ENCODE measurements around the gene SGSM1. TPM values are rescaled to one million over a fixed set of nuclear protein-coding genes. Genes with fewer than 3 reads are reported as not detected.

Gene SGSM1
- polyA plus RNA-seq, 1 experiment, result not detected

GRCh38 chr22:24859587-24859986 lies 53.6 kb downstream of the SGSM1 start:
- ChIA-PET POLR2A (no interaction called here), CTCF (no interaction called here)
- no peak overlapping the region for H3K27ac ChIP-seq (ENCODE audit: low read depth, low read length)
- no peak for DNase-seq (ENCODE audit: low read depth, low spot score)
- no peak for TF ChIP-seq CTCF (IDR thresholded peaks at IDR 0.05; ENCODE audit: low read depth, low read length)
- no peaks in the 10 kb centered on the region for H3K27me3 ChIP-seq (ENCODE audit: control insufficient read depth, insufficient read depth, low read length)
- no peaks in the 10 kb centered on the region; the same call in 1 of the 2 replicates for H3K9me3 ChIP-seq (ENCODE audit: control insufficient read depth, insufficient read depth, low read length)
- H3K4me3 ChIP-seq (ENCODE audit: low read depth, low read length), result no peak overlapping the region

- POLR2A ChIA-PET, result no interaction called here
Observed at GRCh38 chr22:24865508-24865907, 59.5 kb downstream of the SGSM1 start.

GRCh38 chr22:24867323-24868022 lies 61.5 kb downstream of the SGSM1 start:
- CTCF ChIA-PET, result no interaction called here

More at GRCh38 chr22:24865508-24865907, 59.5 kb downstream of the SGSM1 start:
- Histone ChIP-seq H3K27ac (ENCODE audit: low read depth, low read length) (no peak overlapping the region), H3K4me3 (ENCODE audit: low read depth, low read length) (no peak overlapping the region), H3K9me3 (ENCODE audit: control insufficient read depth, insufficient read depth, low read length) (no peaks in the 10 kb centered on the region; the same call in 1 of the 2 replicates), H3K27me3 (ENCODE audit: control insufficient read depth, insufficient read depth, low read length) (no peaks in the 10 kb centered on the region)
- DNase-seq (ENCODE audit: low read depth, low spot score), result no peak
- TF ChIP-seq CTCF (IDR thresholded peaks at IDR 0.05; ENCODE audit: low read depth, low read length), result no peak
- CTCF ChIA-PET, result no interaction called here

GRCh38 chr22:24868979-24869378 lies 63.0 kb downstream of the SGSM1 start:
- no peak for TF ChIP-seq CTCF (IDR thresholded peaks at IDR 0.05; ENCODE audit: low read depth, low read length)
- DNase-seq (ENCODE audit: low read depth, low spot score), result no peak
- Histone ChIP-seq H3K27ac (ENCODE audit: low read depth, low read length) (no peak overlapping the region), H3K4me3 (ENCODE audit: low read depth, low read length) (no peak overlapping the region), H3K9me3 (ENCODE audit: control insufficient read depth, insufficient read depth, low read length) (no peaks in the 10 kb centered on the region; the same call in 1 of the 2 replicates), H3K27me3 (ENCODE audit: control insufficient read depth, insufficient read depth, low read length) (no peaks in the 10 kb centered on the region)
- ChIA-PET POLR2A (no interaction called here), CTCF (no interaction called here)

More at GRCh38 chr22:24867323-24868022, 61.5 kb downstream of the SGSM1 start:
- POLR2A ChIA-PET, result no interaction called here
- Histone ChIP-seq H3K27ac (ENCODE audit: low read depth, low read length) (no peak overlapping the region), H3K27me3 (ENCODE audit: control insufficient read depth, insufficient read depth, low read length) (no peaks in the 10 kb centered on the region), H3K4me3 (ENCODE audit: low read depth, low read length) (no peak overlapping the region), H3K9me3 (ENCODE audit: control insufficient read depth, insufficient read depth, low read length) (no peaks in the 10 kb centered on the region; the same call in 1 of the 2 replicates)
- DNase-seq (ENCODE audit: low read depth, low spot score), result no peak
- no peak for TF ChIP-seq CTCF (IDR thresholded peaks at IDR 0.05; ENCODE audit: low read depth, low read length)

- CTCF ChIA-PET, result no interaction called here
- TF ChIP-seq CTCF (IDR thresholded peaks at IDR 0.05; ENCODE audit: low read depth, low read length), result no peak
- Histone ChIP-seq H3K4me3 (ENCODE audit: low read depth, low read length) (no peak overlapping the region), H3K9me3 (ENCODE audit: control insufficient read depth, insufficient read depth, low read length) (peaks cover 3% of the 10 kb centered on the region; the same call in 1 of the 2 replicates), H3K27ac (ENCODE audit: low read depth, low read length) (no peak overlapping the region), H3K27me3 (ENCODE audit: control insufficient read depth, insufficient read depth, low read length) (no peaks in the 10 kb centered on the region)
- no peak for DNase-seq (ENCODE audit: low read depth, low spot score)
- POLR2A ChIA-PET, result no interaction called here
Observed at GRCh38 chr22:24871611-24872205, 65.7 kb downstream of the SGSM1 start.
